ENCODE results near the gene BLACAT1. TPM values are rescaled to one million over a fixed set of nuclear protein-coding genes. Genes with fewer than 3 reads are reported as not detected.

The BLACAT1 gene
- total and polyA plus RNA-seq, 9 of the 15 experiments (the other 6 are each of a cell fraction or from before 2014, with no cell fraction given) = 0.10 to 5.9 (median 0.73) TPM

DNA sequence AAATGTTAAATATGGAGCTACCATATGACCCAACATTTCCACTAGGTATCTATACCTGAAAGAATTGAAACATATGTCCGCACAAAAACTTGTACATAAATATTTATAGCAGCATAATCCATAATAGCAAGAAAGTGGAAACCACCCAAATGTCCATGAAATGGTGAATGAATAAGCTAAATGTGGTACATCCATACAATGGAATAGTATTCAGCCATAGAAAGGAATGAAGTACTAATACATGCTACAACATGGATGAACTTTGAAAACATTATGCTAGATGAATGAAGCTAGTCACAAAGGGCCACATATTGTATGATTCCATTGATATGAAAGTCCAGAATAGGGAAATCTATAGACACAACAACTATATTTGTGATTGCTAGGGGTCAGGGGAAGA is 20.0 kb upstream of the BLACAT1 start:
- no peaks in the 10 kb centered on the region for H3K9me1 ChIP-seq (ENCODE audit: control insufficient read depth, insufficient read depth, low read length)
- H4K20me1 ChIP-seq (replicated peaks; ENCODE audit: control insufficient read depth, insufficient read depth, low read length) = 0 out of 2 replicates have a peak, but pooled peaks cover 4% of the 10 kb centered on the region
- no peak overlapping the region for H3K4me2 ChIP-seq (ENCODE audit: insufficient read depth, low read length)
- no peak overlapping the region for H3K4me3 ChIP-seq
- H3K27ac ChIP-seq (ENCODE audit: extremely low read depth, low read depth, low read length) = no peak overlapping the region
- peaks cover 4% of the 10 kb centered on the region; the same call in 1 of the 2 replicates for H3K9me3 ChIP-seq (replicated peaks; ENCODE audit: control insufficient read depth, insufficient read depth, low read depth, low read length)
- FAIRE-seq = no peak
- POLR2A ChIA-PET = interaction anchor here (0.7 to 0.8 kb wide), 3 partner anchors 9 to 14 kb away, joined by 3 to 4 read pairs (median 3); no protein-coding TSS in a partner anchor
- no peaks in the 10 kb centered on the region for H3K36me3 ChIP-seq (ENCODE audit: control insufficient read depth, insufficient read depth, low read length)
- H3K79me2 ChIP-seq (ENCODE audit: control insufficient read depth, insufficient read depth, low read length) = no peaks in the 10 kb centered on the region
- in situ Hi-C loops (cut with MboI) (no loop called here), intact Hi-C loops (cut with micrococcal nuclease) (no loop called here)
- 0% methylated on average over 1 of the region's 1 CpG for WGBS (ENCODE audit: insufficient coverage, low coverage, missing lambda C conversion rate)
- H3K4me1 ChIP-seq (replicated peaks in 1 of 2; ENCODE audit: control insufficient read depth in 2 of 2, insufficient read depth in 2 of 2, low read length in 2 of 2) = peaks cover 0 to 4% of the 10 kb centered on the region in 2 experiments; a peak in 1 of 5 replicates
- no peak for DNase-seq (ENCODE audit: extremely low read depth in 1 of 4, low spot score in 3 of 4)
- TF ChIP-seq ZFP36 (IDR thresholded peaks at IDR 0.05; ENCODE audit: low read depth, low read length, partially characterized antibody) (no peak), RAD51 (IDR thresholded peaks at IDR 0.05; ENCODE audit: borderline replicate concordance, low read depth) (no peak), HDAC8 (tag; IDR thresholded peaks at IDR 0.05) (no peak), RBM25 (IDR thresholded peaks at IDR 0.05; ENCODE audit: low read depth, low read length, severe bottlenecking) (peak; percentile 74), NCOA6 (IDR thresholded peaks at IDR 0.05) (no peak), ZNF282 (CRISPR knock-in tag; IDR thresholded peaks at IDR 0.05) (no peak), ZNF146 (CRISPR knock-in tag; IDR thresholded peaks at IDR 0.05; ENCODE audit: unreplicated experiment) (peak; percentile 38)
- TF ChIP-seq, protein P1, sequence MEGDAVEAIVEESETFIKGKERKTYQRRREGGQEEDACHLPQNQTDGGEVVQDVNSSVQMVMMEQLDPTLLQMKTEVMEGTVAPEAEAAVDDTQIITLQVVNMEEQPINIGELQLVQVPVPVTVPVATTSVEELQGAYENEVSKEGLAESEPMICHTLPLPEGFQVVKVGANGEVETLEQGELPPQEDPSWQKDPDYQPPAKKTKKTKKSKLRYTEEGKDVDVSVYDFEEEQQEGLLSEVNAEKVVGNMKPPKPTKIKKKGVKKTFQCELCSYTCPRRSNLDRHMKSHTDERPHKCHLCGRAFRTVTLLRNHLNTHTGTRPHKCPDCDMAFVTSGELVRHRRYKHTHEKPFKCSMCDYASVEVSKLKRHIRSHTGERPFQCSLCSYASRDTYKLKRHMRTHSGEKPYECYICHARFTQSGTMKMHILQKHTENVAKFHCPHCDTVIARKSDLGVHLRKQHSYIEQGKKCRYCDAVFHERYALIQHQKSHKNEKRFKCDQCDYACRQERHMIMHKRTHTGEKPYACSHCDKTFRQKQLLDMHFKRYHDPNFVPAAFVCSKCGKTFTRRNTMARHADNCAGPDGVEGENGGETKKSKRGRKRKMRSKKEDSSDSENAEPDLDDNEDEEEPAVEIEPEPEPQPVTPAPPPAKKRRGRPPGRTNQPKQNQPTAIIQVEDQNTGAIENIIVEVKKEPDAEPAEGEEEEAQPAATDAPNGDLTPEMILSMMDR (IDR thresholded peaks at IDR 0.05 in 2 of 3, conservative IDR thresholded peaks at IDR 0.05 in 1 of 3; ENCODE audit: insufficient read depth in 2 of 3, low read depth in 1 of 3, low read length in 3 of 3) = no peak
- H3K27me3 ChIP-seq (ENCODE audit: control insufficient read depth in 2 of 2, insufficient read depth in 2 of 2, low read length in 2 of 2) = peaks cover 4 to 28% of the 10 kb centered on the region in 2 experiments
- no peak overlapping the region for H2AFZ ChIP-seq (ENCODE audit: low read depth, low read length)
- H3K9ac ChIP-seq (ENCODE audit: insufficient read depth in 1 of 2, low read depth in 2 of 2, low read length in 2 of 2) = no peak overlapping the region
- CTCF ChIA-PET (ENCODE audit: low intra/inter-chr PET ratio) = no interaction called here
- ATAC-seq = no peak
- BruUV-seq (replicated peaks) = no TSS peak
